Liver (tissue), 9 donors: ENCODE results near the gene GREB1L. TPM values are rescaled to one million over a fixed set of nuclear protein-coding genes. Genes with fewer than 3 reads are reported as not detected.

Experiments
- DNase-seq: peaks from one replicate; pipeline ENCODE4 v3.0.0-alpha.2; 2017; ENCODE audit warnings: low spot score
- H3K27ac ChIP-seq, 2 donors: one replicate each; pipeline ENCODE4 v1.7.0; 2013; ENCODE audit warnings: inconsistent platforms in 2 of 2, low read length in 2 of 2, control low read depth in 1 of 2, low read depth in 1 of 2, mild to moderate bottlenecking in 1 of 2
- H3K27me3 ChIP-seq, 4 donors: one replicate each; pipeline versions ENCODE4 v1.6.1 to v1.7.0; 2013; ENCODE audit warnings: low read length in 3 of 4, inconsistent platforms in 1 of 4, mild to moderate bottlenecking in 1 of 4, moderate library complexity in 1 of 4; ENCODE audit not compliant: control insufficient read depth in 4 of 4, insufficient read depth in 4 of 4
- H3K36me3 ChIP-seq, 4 donors: one replicate each; pipeline versions ENCODE4 v1.6.1 to v1.7.0; 2013; ENCODE audit warnings: low read length in 3 of 4, mild to moderate bottlenecking in 3 of 4, low read depth in 1 of 4, moderate library complexity in 1 of 4; ENCODE audit not compliant: control insufficient read depth in 4 of 4, insufficient read depth in 3 of 4
- H3K4me1 ChIP-seq, 4 donors: one replicate each; pipeline versions ENCODE4 v1.6.1 to v1.7.0; 2013; ENCODE audit warnings: low read length in 3 of 4, mild to moderate bottlenecking in 3 of 4, moderate library complexity in 1 of 4; ENCODE audit not compliant: control insufficient read depth in 4 of 4, insufficient read depth in 4 of 4
- H3K4me3 ChIP-seq, 3 donors: one replicate each; pipeline versions ENCODE4 v1.6.1 to v1.7.0; 2013; ENCODE audit warnings: low read length in 3 of 3, control low read depth in 1 of 3, low read depth in 1 of 3, mild to moderate bottlenecking in 1 of 3
- H3K9ac ChIP-seq, 2 donors: one replicate each; pipeline ENCODE4 v1.7.0; 2013; ENCODE audit warnings: low read length in 2 of 2, mild to moderate bottlenecking in 2 of 2, moderate library complexity in 2 of 2, control low read depth in 1 of 2, low read depth in 1 of 2
- H3K9me3 ChIP-seq, 4 donors: one replicate each; pipeline versions ENCODE4 v1.6.1 to v1.7.0; 2013; ENCODE audit warnings: low read length in 3 of 4; ENCODE audit not compliant: control insufficient read depth in 4 of 4
- EGR1 ChIP-seq, 2 donors: IDR thresholded peaks; 2 replicates each; pipeline ENCODE4 v1.6.1; 2016 to 2018; ENCODE audit warnings: antibody characterized with exemption in 2 of 2, low read depth in 2 of 2
- FOXA1 ChIP-seq: IDR thresholded peaks from 2 replicates; pipeline ENCODE4 v1.6.1; 2016; ENCODE audit warnings: antibody characterized with exemption
- FOXA2 ChIP-seq: IDR thresholded peaks from 2 replicates; pipeline ENCODE4 v1.6.1; 2016; ENCODE audit warnings: antibody characterized with exemption
- GABPA ChIP-seq, 2 donors: IDR thresholded peaks in 1 of 2; conservative IDR thresholded peaks in 1 of 2; 2 replicates each; pipeline ENCODE4 v1.6.1; 2016; ENCODE audit warnings: antibody characterized with exemption in 2 of 2, mild to moderate bottlenecking in 1 of 2, moderate library complexity in 1 of 2
- HNF4A ChIP-seq, 2 donors: conservative IDR thresholded peaks; 2 replicates each; pipeline ENCODE4 v1.6.1; 2016; ENCODE audit warnings: antibody characterized with exemption in 2 of 2, mild to moderate bottlenecking in 2 of 2
- HNF4G ChIP-seq: IDR thresholded peaks from 2 replicates; pipeline ENCODE4 v1.6.1; 2016; ENCODE audit warnings: antibody characterized with exemption
- NR2F2 ChIP-seq: IDR thresholded peaks from 2 replicates; pipeline ENCODE4 v1.6.1; 2016; ENCODE audit warnings: antibody characterized with exemption
- RXRA ChIP-seq, 2 donors: IDR thresholded peaks; 2 replicates each; pipeline ENCODE4 v1.6.1; 2017 to 2018; ENCODE audit warnings: antibody characterized with exemption in 2 of 2, mild to moderate bottlenecking in 1 of 2
- SP1 ChIP-seq: IDR thresholded peaks from 2 replicates; pipeline ENCODE4 v1.6.1; 2018; ENCODE audit warnings: antibody characterized with exemption, mild to moderate bottlenecking
- YY1 ChIP-seq: IDR thresholded peaks from 2 replicates; pipeline ENCODE4 v1.6.1; 2016; ENCODE audit warnings: antibody characterized with exemption, mild to moderate bottlenecking
- WGBS: extraction: QIAGEN DNeasy Blood & Tissue Kit; methylation state at CpG from one replicate; pipeline ENCODE4 v1.1.7; 2013; 5-methylcytosine and 5-hydroxymethylcytosine counted together
- polyA plus RNA-seq, 2 donors: library from polyadenylated mRNA; stranded (reverse) in 1 of 2; unstranded in 1 of 2; fragments of 200-250 nt in 1 of 2; fragments of >200 nt in 1 of 2; fragmentation: Nextera tagmentation in 1 of 2; extraction: Ambion mirVana in 1 of 2; gene quantifications; one replicate each; pipeline versions ENCODE4 v1.2.1 to v1.2.3, GENCODE V29; 2013 to 2015
- total RNA-seq, 2 donors: library from RNA; depleted of rRNA; stranded (reverse); fragments of >200 nt; gene quantifications; one replicate each; pipeline ENCODE4 v1.2.3, GENCODE V29; 2014
- TF ChIP-seq, protein P1 (sequence below): IDR thresholded peaks from 2 replicates; pipeline ENCODE4 v1.6.1; 2016; ENCODE audit warnings: antibody characterized with exemption
- TF ChIP-seq, protein P2 (sequence below): IDR thresholded peaks from 2 replicates; pipeline ENCODE4 v1.6.1; 2016; ENCODE audit warnings: antibody characterized with exemption, mild to moderate bottlenecking
- TF ChIP-seq, protein P3 (sequence below): fragments of 150-350 bp; IDR thresholded peaks from 2 replicates; pipeline ENCODE4 v1.5.1; 2017; ENCODE audit warnings: improper control_type of control experiment, low read depth, low read length; ENCODE audit not compliant: missing input control
- TF ChIP-seq, protein P4 (sequence below): IDR thresholded peaks from 2 replicates; pipeline ENCODE4 v1.6.1; 2016; ENCODE audit warnings: antibody characterized with exemption
- donor health status: healthy.
- donor health status: healthy.
- donor health status: healthy.
- donor health status: healthy.
- donor health status: healthy.

The GREB1L gene
- total and polyA plus RNA-seq, 4 donors: 1.2 to 13.1 (median 3.0) TPM

DNA sequence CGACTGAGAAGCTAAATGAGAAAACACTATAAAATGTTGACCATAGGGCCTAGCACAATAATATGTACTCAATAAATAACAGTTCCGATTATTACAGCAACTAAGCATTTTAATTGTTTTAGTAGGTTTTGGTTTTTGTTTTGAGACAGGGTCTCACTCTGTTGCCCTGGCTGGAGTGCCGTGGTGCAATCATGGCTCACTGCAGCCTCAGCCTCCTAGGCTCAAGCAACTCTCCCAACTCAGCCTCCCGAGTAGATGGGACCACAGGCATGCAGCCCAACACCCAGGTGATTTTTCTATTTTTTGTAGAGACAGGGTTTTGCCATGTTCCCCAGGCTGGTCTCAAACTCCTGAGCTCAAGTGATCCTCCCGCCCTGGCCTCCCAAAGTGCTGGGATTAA, 304.4 kb downstream of the GREB1L start:
- DNase-seq: no peak
- Histone ChIP-seq H3K9ac (no peak overlapping the region), H3K9me3 (no peaks in the 10 kb centered on the region), H3K27me3 (no peaks in the 10 kb centered on the region), H3K4me1 (peaks cover 0 to 14% (median 4%) of the 10 kb centered on the region in 4 donors), H3K4me3 (no peak overlapping the region), H3K36me3 (peaks cover 0 to 2% (median under 1%) of the 10 kb centered on the region in 4 donors), H3K27ac (no peak overlapping the region)
- WGBS: 93% methylated on average over 5 of the region's 5 CpGs
- no peak for TF ChIP-seq SP1
- TF ChIP-seq RXRA (IDR thresholded peaks at IDR 0.05): no peak
- no peak for TF ChIP-seq FOXA2
- no peak for TF ChIP-seq GABPA (IDR thresholded peaks at IDR 0.05 in 1 of 2, conservative IDR thresholded peaks at IDR 0.05 in 1 of 2)

DNA sequence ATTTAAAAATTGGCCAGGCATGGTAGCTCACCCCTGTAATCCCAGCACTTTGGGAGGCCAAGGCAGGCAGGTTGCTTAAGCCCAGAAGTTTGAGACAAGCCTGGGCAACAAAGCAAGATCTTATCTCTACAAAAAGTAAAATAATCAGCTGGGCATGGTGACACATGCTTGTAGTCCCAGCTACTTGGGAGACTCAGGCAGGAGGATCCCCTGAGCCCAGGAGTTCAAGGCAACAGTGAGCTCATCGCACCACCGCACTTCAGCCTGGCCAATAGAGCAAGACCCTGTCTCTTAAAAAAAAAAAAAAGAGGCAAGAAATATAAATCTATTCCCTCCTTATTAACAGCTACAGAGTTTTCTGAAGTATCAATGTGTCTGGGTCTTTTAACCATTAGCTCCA, 306.6 kb downstream of the GREB1L start:
- no peak for DNase-seq
- WGBS: 99% methylated on average over 2 of the region's 2 CpGs
- peaks cover 0 to 2% (median 0%) of the 10 kb centered on the region in 4 donors for H3K36me3 ChIP-seq
- H3K27me3 ChIP-seq: no peaks in the 10 kb centered on the region
- H3K9ac ChIP-seq: no peak overlapping the region
- no peak overlapping the region for H3K27ac ChIP-seq
- no peaks in the 10 kb centered on the region for H3K9me3 ChIP-seq
- no peak overlapping the region for H3K4me3 ChIP-seq
- TF ChIP-seq EGR1 (IDR thresholded peaks at IDR 0.05; ENCODE audit: low read depth in 2 of 2) (no peak), RXRA (IDR thresholded peaks at IDR 0.05) (no peak)
- TF ChIP-seq, protein P1, sequence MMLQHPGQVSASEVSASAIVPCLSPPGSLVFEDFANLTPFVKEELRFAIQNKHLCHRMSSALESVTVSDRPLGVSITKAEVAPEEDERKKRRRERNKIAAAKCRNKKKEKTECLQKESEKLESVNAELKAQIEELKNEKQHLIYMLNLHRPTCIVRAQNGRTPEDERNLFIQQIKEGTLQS: no peak
- TF ChIP-seq, protein P2, sequence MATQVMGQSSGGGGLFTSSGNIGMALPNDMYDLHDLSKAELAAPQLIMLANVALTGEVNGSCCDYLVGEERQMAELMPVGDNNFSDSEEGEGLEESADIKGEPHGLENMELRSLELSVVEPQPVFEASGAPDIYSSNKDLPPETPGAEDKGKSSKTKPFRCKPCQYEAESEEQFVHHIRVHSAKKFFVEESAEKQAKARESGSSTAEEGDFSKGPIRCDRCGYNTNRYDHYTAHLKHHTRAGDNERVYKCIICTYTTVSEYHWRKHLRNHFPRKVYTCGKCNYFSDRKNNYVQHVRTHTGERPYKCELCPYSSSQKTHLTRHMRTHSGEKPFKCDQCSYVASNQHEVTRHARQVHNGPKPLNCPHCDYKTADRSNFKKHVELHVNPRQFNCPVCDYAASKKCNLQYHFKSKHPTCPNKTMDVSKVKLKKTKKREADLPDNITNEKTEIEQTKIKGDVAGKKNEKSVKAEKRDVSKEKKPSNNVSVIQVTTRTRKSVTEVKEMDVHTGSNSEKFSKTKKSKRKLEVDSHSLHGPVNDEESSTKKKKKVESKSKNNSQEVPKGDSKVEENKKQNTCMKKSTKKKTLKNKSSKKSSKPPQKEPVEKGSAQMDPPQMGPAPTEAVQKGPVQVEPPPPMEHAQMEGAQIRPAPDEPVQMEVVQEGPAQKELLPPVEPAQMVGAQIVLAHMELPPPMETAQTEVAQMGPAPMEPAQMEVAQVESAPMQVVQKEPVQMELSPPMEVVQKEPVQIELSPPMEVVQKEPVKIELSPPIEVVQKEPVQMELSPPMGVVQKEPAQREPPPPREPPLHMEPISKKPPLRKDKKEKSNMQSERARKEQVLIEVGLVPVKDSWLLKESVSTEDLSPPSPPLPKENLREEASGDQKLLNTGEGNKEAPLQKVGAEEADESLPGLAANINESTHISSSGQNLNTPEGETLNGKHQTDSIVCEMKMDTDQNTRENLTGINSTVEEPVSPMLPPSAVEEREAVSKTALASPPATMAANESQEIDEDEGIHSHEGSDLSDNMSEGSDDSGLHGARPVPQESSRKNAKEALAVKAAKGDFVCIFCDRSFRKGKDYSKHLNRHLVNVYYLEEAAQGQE: no peak
- peaks cover 0 to 26% (median 3%) of the 10 kb centered on the region in 4 donors for H3K4me1 ChIP-seq

DNA sequence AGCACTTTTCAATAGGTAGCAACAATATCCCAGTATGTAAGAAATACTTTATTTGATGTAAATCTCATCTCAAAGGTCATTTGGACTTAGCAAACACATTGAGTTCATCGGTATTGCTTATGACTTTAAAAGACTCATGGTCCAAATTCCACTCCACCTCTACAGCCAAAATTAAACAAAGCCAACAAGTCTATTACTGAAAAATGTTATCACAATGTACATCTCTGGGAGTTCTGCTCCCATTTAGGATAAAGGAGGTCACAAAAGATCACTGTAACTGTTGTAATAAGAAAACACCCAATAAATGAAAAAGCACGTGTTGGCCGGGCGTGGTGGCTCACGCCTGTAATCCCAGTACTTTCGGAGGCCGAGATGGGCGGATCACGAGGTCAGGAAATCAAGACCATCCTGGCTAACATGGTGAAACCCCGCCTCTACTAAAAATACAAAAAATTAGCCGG, 308.5 kb downstream of the GREB1L start:
- WGBS: 33% methylated on average over 11 of the region's 11 CpGs
- no peaks in the 10 kb centered on the region for H3K27me3 ChIP-seq
- TF ChIP-seq GABPA (IDR thresholded peaks at IDR 0.05 in 1 of 2, conservative IDR thresholded peaks at IDR 0.05 in 1 of 2) (no peak), RXRA (IDR thresholded peaks at IDR 0.05) (peak; percentile 84 to 90), EGR1 (IDR thresholded peaks at IDR 0.05; ENCODE audit: low read depth in 2 of 2) (no peak), HNF4A (conservative IDR thresholded peaks at IDR 0.05) (peak; percentile 97), FOXA2 (peak; percentile 67), NR2F2 (peak; percentile 53), YY1 (no peak), HNF4G (peak; percentile 86), SP1 (peak; percentile 91), FOXA1 (peak; percentile 59)
- TF ChIP-seq, protein P3, sequence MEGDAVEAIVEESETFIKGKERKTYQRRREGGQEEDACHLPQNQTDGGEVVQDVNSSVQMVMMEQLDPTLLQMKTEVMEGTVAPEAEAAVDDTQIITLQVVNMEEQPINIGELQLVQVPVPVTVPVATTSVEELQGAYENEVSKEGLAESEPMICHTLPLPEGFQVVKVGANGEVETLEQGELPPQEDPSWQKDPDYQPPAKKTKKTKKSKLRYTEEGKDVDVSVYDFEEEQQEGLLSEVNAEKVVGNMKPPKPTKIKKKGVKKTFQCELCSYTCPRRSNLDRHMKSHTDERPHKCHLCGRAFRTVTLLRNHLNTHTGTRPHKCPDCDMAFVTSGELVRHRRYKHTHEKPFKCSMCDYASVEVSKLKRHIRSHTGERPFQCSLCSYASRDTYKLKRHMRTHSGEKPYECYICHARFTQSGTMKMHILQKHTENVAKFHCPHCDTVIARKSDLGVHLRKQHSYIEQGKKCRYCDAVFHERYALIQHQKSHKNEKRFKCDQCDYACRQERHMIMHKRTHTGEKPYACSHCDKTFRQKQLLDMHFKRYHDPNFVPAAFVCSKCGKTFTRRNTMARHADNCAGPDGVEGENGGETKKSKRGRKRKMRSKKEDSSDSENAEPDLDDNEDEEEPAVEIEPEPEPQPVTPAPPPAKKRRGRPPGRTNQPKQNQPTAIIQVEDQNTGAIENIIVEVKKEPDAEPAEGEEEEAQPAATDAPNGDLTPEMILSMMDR: no peak
- TF ChIP-seq, protein P4, sequence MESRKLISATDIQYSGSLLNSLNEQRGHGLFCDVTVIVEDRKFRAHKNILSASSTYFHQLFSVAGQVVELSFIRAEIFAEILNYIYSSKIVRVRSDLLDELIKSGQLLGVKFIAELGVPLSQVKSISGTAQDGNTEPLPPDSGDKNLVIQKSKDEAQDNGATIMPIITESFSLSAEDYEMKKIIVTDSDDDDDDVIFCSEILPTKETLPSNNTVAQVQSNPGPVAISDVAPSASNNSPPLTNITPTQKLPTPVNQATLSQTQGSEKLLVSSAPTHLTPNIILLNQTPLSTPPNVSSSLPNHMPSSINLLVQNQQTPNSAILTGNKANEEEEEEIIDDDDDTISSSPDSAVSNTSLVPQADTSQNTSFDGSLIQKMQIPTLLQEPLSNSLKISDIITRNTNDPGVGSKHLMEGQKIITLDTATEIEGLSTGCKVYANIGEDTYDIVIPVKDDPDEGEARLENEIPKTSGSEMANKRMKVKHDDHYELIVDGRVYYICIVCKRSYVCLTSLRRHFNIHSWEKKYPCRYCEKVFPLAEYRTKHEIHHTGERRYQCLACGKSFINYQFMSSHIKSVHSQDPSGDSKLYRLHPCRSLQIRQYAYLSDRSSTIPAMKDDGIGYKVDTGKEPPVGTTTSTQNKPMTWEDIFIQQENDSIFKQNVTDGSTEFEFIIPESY: no peak
- TF ChIP-seq, protein P2: peak; percentile 61
- TF ChIP-seq, protein P1: peak; percentile 57

More for the DNA sequence above, 308.5 kb downstream of the GREB1L start:
- Histone ChIP-seq H3K9me3 (no peaks in the 10 kb centered on the region), H3K4me1 (peaks cover 0 to 26% (median 3%) of the 10 kb centered on the region in 4 donors), H3K9ac (no peak overlapping the region), H3K4me3 (no peak overlapping the region), H3K27ac (peak overlapping the region; percentile 60 to 64), H3K36me3 (peaks cover 0 to 4% (median 0%) of the 10 kb centered on the region in 4 donors)
- DNase-seq: no peak
